Measurements from ENCODE around the gene ADRA1B.
"Not testable (repeated sequence)": the region's sequence is repeated elsewhere in the genome, so short reads cannot be mapped to it uniquely, and the experiment has no call there.

The ADRA1B gene

GRCh38 chr5:160008529-160008876, 92.2 kb downstream of the ADRA1B start:
- not testable (repeated sequence) for H3K4me1 ChIP-seq (ENCODE audit: control insufficient read depth, low read depth, low read length); H3K18ac ChIP-seq (ENCODE audit: low read length); H3K4ac ChIP-seq (ENCODE audit: low read depth, low read length); H3K36me3 ChIP-seq (ENCODE audit: control insufficient read depth, insufficient read depth, low read length); H3K27me3 ChIP-seq (ENCODE audit: insufficient read depth, low read length, poor library complexity); H2BK15ac ChIP-seq (replicated peaks; ENCODE audit: low read depth); DNase-seq; H2BK120ac ChIP-seq (ENCODE audit: low read depth, low read length); H2BK5ac ChIP-seq (ENCODE audit: low read length); H3K27ac ChIP-seq (ENCODE audit: low read depth, low read length); H3K56ac ChIP-seq (ENCODE audit: low read length); H3K4me2 ChIP-seq (ENCODE audit: low read length); H3K4me3 ChIP-seq (ENCODE audit: low read length); H3K23ac ChIP-seq (ENCODE audit: low read length); H2AK5ac ChIP-seq (ENCODE audit: low read length); H3K9ac ChIP-seq (ENCODE audit: low read length)
- Histone ChIP-seq H3K79me2 (ENCODE audit: control insufficient read depth, insufficient read depth, low read length) (peaks cover 14% of the 10 kb centered on the region), H3K79me1 (ENCODE audit: low read length) (peaks cover 10% of the 10 kb centered on the region), H4K5ac (ENCODE audit: low read length) (peak overlapping the region; percentile 59), H4K8ac (ENCODE audit: low read depth, low read length) (peak overlapping the region; percentile 76)
- no CpG with 5 or more reads among the region's 14 CpGs for WGBS (ENCODE audit: extremely low coverage, insufficient coverage, low lambda C conversion rate)

GRCh38 chr5:160008877-160009590, 92.8 kb downstream of the ADRA1B start, which contains the start of gene TTC1:
Gene TTC1 (plus strand): TSS chr5:160009139. CDS start chr5:160010529, 1,390 bp downstream.
- H2BK5ac ChIP-seq (ENCODE audit: low read length) = peak within 1 kb of the TSS; percentile 72
- H3K27ac ChIP-seq (ENCODE audit: low read depth, low read length) = no peak within 1 kb of the TSS
- H4K8ac ChIP-seq (ENCODE audit: low read depth, low read length) = peak within 1 kb of the TSS; percentile 76
- H3K4me3 ChIP-seq (ENCODE audit: low read length) = peak within 1 kb of the TSS; percentile 99
- no peaks in the 10 kb centered on the region for H3K4me1 ChIP-seq (ENCODE audit: control insufficient read depth, low read depth, low read length)
- no peak within 1 kb of the TSS for H2BK15ac ChIP-seq (replicated peaks; ENCODE audit: low read depth)
- no peaks in the 10 kb centered on the region for H3K36me3 ChIP-seq (ENCODE audit: control insufficient read depth, insufficient read depth, low read length)
- H3K27me3 ChIP-seq (ENCODE audit: insufficient read depth, low read length, poor library complexity) = no peaks in the 10 kb centered on the region
- H3K79me1 ChIP-seq (ENCODE audit: low read length) = peaks cover 10% of the 10 kb centered on the region
- peak; percentile 100 for DNase-seq
- H3K9ac ChIP-seq (ENCODE audit: low read length) = peak within 1 kb of the TSS; percentile 96
- H3K23ac ChIP-seq (ENCODE audit: low read length) = no peak within 1 kb of the TSS
- WGBS (ENCODE audit: extremely low coverage, insufficient coverage, low lambda C conversion rate) = no CpG with 5 or more reads among the region's 31 CpGs
- no peak within 1 kb of the TSS for H3K18ac ChIP-seq (ENCODE audit: low read length)
- peaks cover 14% of the 10 kb centered on the region for H3K79me2 ChIP-seq (ENCODE audit: control insufficient read depth, insufficient read depth, low read length)
- no peak within 1 kb of the TSS for H2BK120ac ChIP-seq (ENCODE audit: low read depth, low read length)
- H3K4me2 ChIP-seq (ENCODE audit: low read length) = peak within 1 kb of the TSS; percentile 70
- peak within 1 kb of the TSS; percentile 97 for H4K5ac ChIP-seq (ENCODE audit: low read length)
- H2AK5ac ChIP-seq (ENCODE audit: low read length) = no peak within 1 kb of the TSS
- H3K56ac ChIP-seq (ENCODE audit: low read length) = peak within 1 kb of the TSS; percentile 97
- peak within 1 kb of the TSS; percentile 26 for H3K4ac ChIP-seq (ENCODE audit: low read depth, low read length)

GRCh38 chr5:160009591-160009989, 93.3 kb downstream of the ADRA1B start:
- H4K8ac ChIP-seq (ENCODE audit: low read depth, low read length) = peak overlapping the region; percentile 76
- no CpG with 5 or more reads among the region's 11 CpGs for WGBS (ENCODE audit: extremely low coverage, insufficient coverage, low lambda C conversion rate)

DNA sequence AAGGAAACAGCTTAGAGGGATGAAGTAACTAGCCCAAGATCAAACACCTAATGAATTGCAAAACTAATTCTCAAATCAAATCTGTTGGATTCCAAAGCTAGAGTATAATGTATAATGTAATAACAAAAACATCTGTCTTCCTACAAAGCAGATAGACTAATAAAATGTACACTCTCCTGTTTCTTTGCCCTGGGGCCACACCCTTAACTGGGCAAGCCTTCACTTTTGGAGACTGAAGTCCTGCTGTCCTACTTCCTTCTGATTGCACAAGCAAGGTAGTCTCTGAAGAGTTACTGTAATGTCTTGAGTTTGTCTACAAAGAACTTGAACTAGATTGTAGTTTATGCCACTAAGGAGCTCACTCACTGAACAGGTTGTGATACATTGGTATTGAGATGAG, 95.2 kb downstream of the ADRA1B start:
- no peak for DNase-seq

More at GRCh38 chr5:160009591-160009989, 93.3 kb downstream of the ADRA1B start:
- no peak overlapping the region for H2AK5ac ChIP-seq (ENCODE audit: low read length)
- H3K9ac ChIP-seq (ENCODE audit: low read length) = peak overlapping the region; percentile 96
- H3K79me1 ChIP-seq (ENCODE audit: low read length) = peaks cover 10% of the 10 kb centered on the region
- H3K27ac ChIP-seq (ENCODE audit: low read depth, low read length) = no peak overlapping the region
- H2BK120ac ChIP-seq (ENCODE audit: low read depth, low read length) = no peak overlapping the region
- H2BK5ac ChIP-seq (ENCODE audit: low read length) = no peak overlapping the region
- peak overlapping the region; percentile 70 for H3K4me2 ChIP-seq (ENCODE audit: low read length)
- H3K4ac ChIP-seq (ENCODE audit: low read depth, low read length) = no peak overlapping the region
- no peaks in the 10 kb centered on the region for H3K27me3 ChIP-seq (ENCODE audit: insufficient read depth, low read length, poor library complexity)
- no peak overlapping the region for H3K23ac ChIP-seq (ENCODE audit: low read length)
- H3K4me1 ChIP-seq (ENCODE audit: control insufficient read depth, low read depth, low read length) = no peaks in the 10 kb centered on the region
- no peak overlapping the region for H2BK15ac ChIP-seq (replicated peaks; ENCODE audit: low read depth)
- no peak overlapping the region for H4K5ac ChIP-seq (ENCODE audit: low read length)
- peak overlapping the region; percentile 99 for H3K4me3 ChIP-seq (ENCODE audit: low read length)
- H3K56ac ChIP-seq (ENCODE audit: low read length) = peak overlapping the region; percentile 97
- peaks cover 14% of the 10 kb centered on the region for H3K79me2 ChIP-seq (ENCODE audit: control insufficient read depth, insufficient read depth, low read length)
- no peak for DNase-seq
- no peaks in the 10 kb centered on the region for H3K36me3 ChIP-seq (ENCODE audit: control insufficient read depth, insufficient read depth, low read length)
- no peak overlapping the region for H3K18ac ChIP-seq (ENCODE audit: low read length)

GRCh38 chr5:160014197-160014596, 97.9 kb downstream of the ADRA1B start:
- H3K4ac ChIP-seq (ENCODE audit: low read depth, low read length); H3K27me3 ChIP-seq (ENCODE audit: insufficient read depth, low read length, poor library complexity); H4K5ac ChIP-seq (ENCODE audit: low read length); H4K8ac ChIP-seq (ENCODE audit: low read depth, low read length); H2BK120ac ChIP-seq (ENCODE audit: low read depth, low read length); H3K36me3 ChIP-seq (ENCODE audit: control insufficient read depth, insufficient read depth, low read length); H2BK15ac ChIP-seq (replicated peaks; ENCODE audit: low read depth); H2BK5ac ChIP-seq (ENCODE audit: low read length); H3K4me2 ChIP-seq (ENCODE audit: low read length); H3K56ac ChIP-seq (ENCODE audit: low read length); H2AK5ac ChIP-seq (ENCODE audit: low read length); H3K4me1 ChIP-seq (ENCODE audit: control insufficient read depth, low read depth, low read length); H3K4me3 ChIP-seq (ENCODE audit: low read length); DNase-seq; H3K9ac ChIP-seq (ENCODE audit: low read length); H3K23ac ChIP-seq (ENCODE audit: low read length); H3K27ac ChIP-seq (ENCODE audit: low read depth, low read length); H3K18ac ChIP-seq (ENCODE audit: low read length): not testable (repeated sequence)
- H3K79me1 ChIP-seq (ENCODE audit: low read length) = peaks cover 13% of the 10 kb centered on the region
- WGBS (ENCODE audit: extremely low coverage, insufficient coverage, low lambda C conversion rate) = no CpG with 5 or more reads among the region's 6 CpGs
- H3K79me2 ChIP-seq (ENCODE audit: control insufficient read depth, insufficient read depth, low read length) = peaks cover 12% of the 10 kb centered on the region

More for the DNA sequence above, 95.2 kb downstream of the ADRA1B start:
- H3K4me2 ChIP-seq (ENCODE audit: low read length) = no peak overlapping the region
- no peak overlapping the region for H2AK5ac ChIP-seq (ENCODE audit: low read length)
- H4K5ac ChIP-seq (ENCODE audit: low read length) = no peak overlapping the region
- H2BK5ac ChIP-seq (ENCODE audit: low read length) = no peak overlapping the region
- no peaks in the 10 kb centered on the region for H3K4me1 ChIP-seq (ENCODE audit: control insufficient read depth, low read depth, low read length)
- no peak overlapping the region for H4K8ac ChIP-seq (ENCODE audit: low read depth, low read length)
- H3K56ac ChIP-seq (ENCODE audit: low read length) = no peak overlapping the region
- H3K4ac ChIP-seq (ENCODE audit: low read depth, low read length) = no peak overlapping the region
- H3K4me3 ChIP-seq (ENCODE audit: low read length) = no peak overlapping the region
- no peaks in the 10 kb centered on the region for H3K27me3 ChIP-seq (ENCODE audit: insufficient read depth, low read length, poor library complexity)
- no peak overlapping the region for H3K9ac ChIP-seq (ENCODE audit: low read length)
- no peak overlapping the region for H3K23ac ChIP-seq (ENCODE audit: low read length)
- peaks cover 11% of the 10 kb centered on the region for H3K79me1 ChIP-seq (ENCODE audit: low read length)
- H3K36me3 ChIP-seq (ENCODE audit: control insufficient read depth, insufficient read depth, low read length) = no peaks in the 10 kb centered on the region
- H2BK120ac ChIP-seq (ENCODE audit: low read depth, low read length) = no peak overlapping the region
- no peak overlapping the region for H2BK15ac ChIP-seq (replicated peaks; ENCODE audit: low read depth)
- peaks cover 14% of the 10 kb centered on the region for H3K79me2 ChIP-seq (ENCODE audit: control insufficient read depth, insufficient read depth, low read length)
- H3K18ac ChIP-seq (ENCODE audit: low read length) = no peak overlapping the region
- H3K27ac ChIP-seq (ENCODE audit: low read depth, low read length) = no peak overlapping the region

All from mesendoderm (in vitro differentiated cells).